ENCODE measurements around the gene STAT4.

- TF ChIP-seq TAF1 (IDR thresholded peaks at IDR 0.05; ENCODE audit: borderline replicate concordance, low read depth, low read length) (no peak), CTCF (IDR thresholded peaks at IDR 0.05) (no peak), RFX5 (IDR thresholded peaks at IDR 0.05; ENCODE audit: low read length) (no peak), TCF12 (IDR thresholded peaks at IDR 0.05) (no peak), USF2 (IDR thresholded peaks at IDR 0.05; ENCODE audit: borderline replicate concordance, low read depth, low read length) (no peak), MAX (IDR thresholded peaks at IDR 0.05; ENCODE audit: low read depth) (no peak), GATA2 (CRISPR knock-in tag; IDR thresholded peaks at IDR 0.05) (no peak), RAD21 (IDR thresholded peaks at IDR 0.05; ENCODE audit: low read length) (no peak)
Measured at GRCh38 chr2:191127235-191127634, 23.6 kb downstream of the STAT4 start.
